LNCAP (cell line): Measurements from ENCODE around the gene POLN.

Experiments used
- TF ChIP-seq, protein P1 (sequence below): fragments of 450-650 bp; IDR thresholded peaks from 2 replicates; pipeline ENCODE4 v1.5.1; 2017; ENCODE audit warnings: mild to moderate bottlenecking

POLN gene

DNA sequence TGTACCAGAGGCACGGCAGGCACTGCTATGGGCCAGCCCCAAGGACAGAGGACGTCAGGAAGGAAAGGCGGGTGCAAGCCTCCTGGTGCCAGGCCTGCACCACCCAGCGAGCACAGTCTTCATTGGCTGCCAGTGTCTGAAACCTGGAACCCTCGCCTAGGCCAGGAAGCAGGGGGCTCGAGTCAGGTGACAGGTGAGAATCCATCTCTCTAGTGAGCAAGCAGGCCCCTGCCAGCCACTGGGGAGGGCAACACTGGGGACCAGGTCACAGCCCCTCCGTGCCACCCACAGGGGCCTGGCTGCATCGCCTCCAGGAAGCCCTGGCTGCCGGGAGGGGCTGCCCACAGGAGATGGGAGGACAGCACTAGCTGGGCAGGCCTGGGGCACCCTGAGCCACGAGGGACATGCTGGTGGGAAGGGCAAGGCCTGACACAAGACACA is 6.9 kb upstream of the POLN start:
- TF ChIP-seq, protein P1, sequence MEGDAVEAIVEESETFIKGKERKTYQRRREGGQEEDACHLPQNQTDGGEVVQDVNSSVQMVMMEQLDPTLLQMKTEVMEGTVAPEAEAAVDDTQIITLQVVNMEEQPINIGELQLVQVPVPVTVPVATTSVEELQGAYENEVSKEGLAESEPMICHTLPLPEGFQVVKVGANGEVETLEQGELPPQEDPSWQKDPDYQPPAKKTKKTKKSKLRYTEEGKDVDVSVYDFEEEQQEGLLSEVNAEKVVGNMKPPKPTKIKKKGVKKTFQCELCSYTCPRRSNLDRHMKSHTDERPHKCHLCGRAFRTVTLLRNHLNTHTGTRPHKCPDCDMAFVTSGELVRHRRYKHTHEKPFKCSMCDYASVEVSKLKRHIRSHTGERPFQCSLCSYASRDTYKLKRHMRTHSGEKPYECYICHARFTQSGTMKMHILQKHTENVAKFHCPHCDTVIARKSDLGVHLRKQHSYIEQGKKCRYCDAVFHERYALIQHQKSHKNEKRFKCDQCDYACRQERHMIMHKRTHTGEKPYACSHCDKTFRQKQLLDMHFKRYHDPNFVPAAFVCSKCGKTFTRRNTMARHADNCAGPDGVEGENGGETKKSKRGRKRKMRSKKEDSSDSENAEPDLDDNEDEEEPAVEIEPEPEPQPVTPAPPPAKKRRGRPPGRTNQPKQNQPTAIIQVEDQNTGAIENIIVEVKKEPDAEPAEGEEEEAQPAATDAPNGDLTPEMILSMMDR: no peak

DNA sequence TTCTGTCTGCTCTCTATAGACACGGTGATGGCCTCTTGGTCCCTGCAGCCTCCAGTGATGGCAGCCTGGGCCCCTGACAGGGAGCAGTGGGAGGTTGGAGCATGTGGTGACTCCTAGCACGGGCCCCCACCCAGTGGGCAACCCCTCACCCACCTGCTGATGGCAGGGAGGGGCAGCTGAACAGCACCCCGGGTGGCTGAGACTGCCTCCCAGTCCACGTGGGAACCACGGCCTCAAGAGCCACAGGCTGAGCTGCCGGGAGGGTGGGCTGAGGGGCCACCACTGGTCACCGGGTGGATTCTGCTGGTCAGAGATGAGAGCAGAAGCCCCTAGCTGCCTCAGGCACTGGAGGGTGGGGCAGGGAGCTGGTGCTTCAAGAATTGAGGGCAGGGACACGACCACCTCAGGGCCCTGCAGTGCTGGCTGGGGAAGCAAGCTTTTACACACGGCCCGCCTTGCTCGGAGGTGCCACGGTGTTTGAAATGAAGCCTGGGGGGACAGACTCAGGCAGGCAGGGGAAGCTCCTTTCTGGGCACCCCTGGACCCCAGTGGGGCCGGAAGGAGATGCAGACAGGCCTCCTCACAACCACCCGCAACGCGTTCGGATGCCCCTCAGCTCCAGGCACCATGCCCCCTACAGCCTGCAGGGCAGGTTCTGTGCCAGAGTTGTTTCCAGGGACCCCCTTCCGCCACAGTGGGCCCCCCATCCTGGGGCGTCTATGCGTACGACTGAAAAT is 6.3 kb upstream of the POLN start:
- TF ChIP-seq, protein P1: no peak

DNA sequence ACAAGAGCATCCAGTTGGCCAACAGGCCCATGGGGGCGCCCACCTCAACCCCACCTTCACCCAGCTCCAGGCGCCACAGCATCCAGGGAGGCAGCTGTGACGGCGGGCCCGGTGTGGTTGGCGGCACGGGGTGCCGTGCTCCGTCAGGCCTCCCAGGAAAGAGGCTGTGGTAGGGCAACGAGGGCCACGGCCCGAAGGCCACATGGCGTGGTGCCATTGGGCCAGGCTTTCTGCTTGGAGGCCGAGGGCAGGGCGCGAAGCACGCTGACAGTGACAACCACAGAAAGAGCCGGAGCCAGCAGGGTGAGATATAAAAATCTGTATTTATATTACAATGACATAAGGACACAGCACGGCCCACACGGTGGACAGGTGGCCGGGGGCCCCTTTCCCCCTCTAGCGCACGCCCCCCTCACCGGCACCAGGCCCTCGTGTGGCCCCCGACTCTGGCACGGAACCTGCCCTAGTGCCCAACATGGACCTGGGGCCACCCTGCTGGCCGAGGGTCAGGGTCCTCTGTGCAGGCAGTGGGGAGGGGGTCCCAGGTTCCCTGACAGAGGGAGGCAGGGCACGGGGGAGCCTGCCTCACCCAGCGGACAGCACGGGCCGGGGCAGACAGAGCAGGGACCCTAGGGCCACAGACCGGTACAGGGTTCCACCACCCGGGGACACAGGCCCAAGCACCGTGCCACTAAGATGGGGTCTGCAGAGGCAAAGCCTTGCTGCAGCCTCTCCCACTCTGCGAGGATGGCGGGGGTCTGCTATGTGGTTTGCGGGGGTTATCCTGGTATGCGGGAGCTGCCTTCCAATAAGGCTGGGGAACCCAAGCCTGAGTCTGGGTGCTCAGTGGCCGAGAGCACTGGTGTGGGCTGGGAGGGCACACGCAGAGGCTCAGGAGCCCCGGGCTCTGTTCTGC is 5.5 kb upstream of the POLN start:
- TF ChIP-seq, protein P1: no peak

DNA sequence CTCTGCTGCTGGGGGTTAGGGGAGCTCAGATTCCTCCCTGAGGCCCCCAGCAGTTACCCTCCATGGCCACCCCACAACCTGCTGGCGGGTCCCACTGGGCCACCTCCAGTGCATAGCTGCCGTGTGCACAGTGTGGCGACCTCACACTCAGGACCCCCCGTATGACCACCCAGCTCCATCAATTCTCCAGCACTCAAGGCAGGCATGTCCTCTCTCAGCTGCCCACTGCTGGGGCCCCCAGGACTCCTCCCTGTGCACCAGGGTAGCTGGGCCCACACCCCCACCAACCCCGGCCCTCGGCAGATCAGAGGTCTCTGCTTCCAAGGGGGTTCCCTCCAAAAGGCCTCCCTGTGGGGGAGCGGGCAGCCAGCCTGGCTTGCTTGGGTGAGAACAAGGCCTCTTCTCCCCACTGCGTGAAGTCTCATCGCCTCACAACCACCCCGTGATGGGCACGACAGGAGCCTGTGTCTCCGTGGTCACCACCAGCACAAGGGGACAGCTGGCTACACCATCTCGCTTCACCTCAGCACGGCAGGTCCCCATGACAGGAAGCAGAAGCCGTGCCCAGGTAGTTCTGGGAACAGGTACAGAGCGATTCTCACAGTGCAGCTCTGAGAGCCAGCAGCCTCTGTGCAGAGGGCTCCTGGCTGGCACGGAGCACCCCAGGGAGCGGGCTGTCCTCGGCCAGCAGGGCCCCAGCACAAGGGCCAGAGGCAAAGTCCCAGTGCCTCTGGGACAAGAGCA is 4.6 kb upstream of the POLN start:
- TF ChIP-seq, protein P1: no peak

DNA sequence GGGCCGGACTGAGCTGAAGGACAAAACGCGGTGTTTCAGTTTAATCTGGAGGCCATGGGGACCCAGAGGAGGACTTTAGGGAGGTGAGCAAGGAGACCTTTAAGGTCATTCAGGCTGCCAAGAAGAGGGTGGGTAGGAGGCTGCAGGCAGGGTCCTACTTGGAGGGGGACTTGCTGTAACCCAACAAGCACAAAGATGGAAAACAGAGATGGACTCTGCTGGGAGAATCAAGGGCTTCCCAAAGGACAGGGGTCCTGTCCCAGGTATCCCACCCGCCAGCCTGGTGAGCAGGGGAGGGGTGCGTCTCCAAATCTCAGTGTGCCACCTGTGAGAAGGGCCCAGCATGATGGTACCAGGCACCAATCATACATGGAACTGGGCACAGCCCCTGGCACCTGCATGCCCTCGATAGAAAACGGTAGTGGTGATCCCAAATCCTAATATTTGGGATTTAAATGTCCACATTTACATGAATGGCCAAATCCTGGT is 3.9 kb upstream of the POLN start:
- TF ChIP-seq, protein P1: no peak

DNA sequence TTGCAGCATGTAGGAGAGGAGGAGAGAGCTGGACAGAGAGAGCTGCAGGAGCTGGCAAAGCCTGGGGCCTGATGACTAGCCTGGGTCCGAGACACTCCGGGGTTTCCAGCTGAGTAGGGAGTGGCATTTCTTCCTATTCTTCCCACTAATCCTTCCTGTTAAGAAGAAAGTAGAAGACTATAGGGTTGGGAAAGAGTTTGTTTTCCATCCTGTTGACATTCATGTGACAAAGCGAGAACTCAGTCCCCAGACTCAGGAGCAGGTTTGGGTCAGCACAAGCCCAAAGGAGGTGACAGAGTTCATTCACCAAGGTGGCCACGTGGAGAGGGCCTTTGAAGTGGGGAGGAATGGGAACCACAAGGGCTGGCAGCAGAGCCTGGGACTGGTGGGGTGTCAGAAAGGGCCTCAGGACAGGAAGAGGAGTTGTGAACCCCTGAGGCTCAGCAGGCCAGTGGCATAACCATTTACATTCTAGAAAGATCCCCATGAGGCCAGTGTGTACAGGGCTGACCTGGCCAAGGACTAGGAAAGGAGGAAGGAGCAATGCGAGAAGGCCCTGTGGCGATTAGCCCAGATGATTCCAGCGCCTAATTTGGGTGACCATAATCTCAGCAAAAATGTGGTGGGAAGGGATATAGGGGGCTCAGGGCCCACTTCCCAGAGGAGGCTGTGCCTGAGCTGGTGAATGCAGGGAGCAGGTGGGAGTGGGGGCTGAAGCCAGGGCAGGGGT is 3.3 kb upstream of the POLN start:
- TF ChIP-seq, protein P1: no peak
